Gastroesophageal sphincter (tissue), 3 donors: Measurements from ENCODE around the gene KCNN3.

Source experiments
- CTCF ChIP-seq, 4 experiments: fragments of 200-600 bp in 2 of 4; fragments of 450-650 bp in 2 of 4; sonication (generic) in 1 of 4; IDR thresholded peaks; one replicate each; pipeline ENCODE4 v1.5.1; 2017 to 2019; ENCODE audit warnings: antibody characterized with exemption in 4 of 4, mild to moderate bottlenecking in 2 of 4, moderate library complexity in 2 of 4
- EP300 ChIP-seq: sonication (generic); formaldehyde crosslinking; IDR thresholded peaks from one replicate; pipeline ENCODE4 v1.6.1; 2017; ENCODE audit warnings: antibody characterized with exemption, mild to moderate bottlenecking
- POLR2A ChIP-seq, 2 donors: fragments of 450-650 bp; IDR thresholded peaks; one replicate each; pipeline ENCODE4 v1.6.1; 2017; ENCODE audit warnings: antibody characterized with exemption in 2 of 2, mild to moderate bottlenecking in 2 of 2, moderate library complexity in 1 of 2
- POLR2AphosphoS5 ChIP-seq: sonication (generic); formaldehyde crosslinking; IDR thresholded peaks from one replicate; pipeline ENCODE4 v1.6.1; 2017; ENCODE audit warnings: antibody characterized with exemption

GRCh38 chr1:154813846-154814505 is 56.1 kb downstream of the KCNN3 start:
- no peak for TF ChIP-seq CTCF (IDR thresholded peaks at IDR 0.05)
- TF ChIP-seq POLR2AphosphoS5 = no peak
- TF ChIP-seq POLR2A (IDR thresholded peaks at IDR 0.05) = no peak
- TF ChIP-seq EP300 = no peak
